HUES48 (cell line): ENCODE results near the gene GPR82.

Experiments
- H3K27ac ChIP-seq: one replicate; pipeline ENCODE4 v1.7.0; 2013; ENCODE audit warnings: low read depth, low read length, inconsistent platforms
- H3K27me3 ChIP-seq: 2 replicates; pipeline ENCODE4 v1.6.1; 2013; ENCODE audit warnings: mild to moderate bottlenecking, low read length; ENCODE audit not compliant: control insufficient read depth, insufficient read depth
- H3K36me3 ChIP-seq: 2 replicates; pipeline ENCODE4 v1.6.1; 2013; ENCODE audit warnings: low read length; ENCODE audit not compliant: control insufficient read depth, insufficient read depth
- H3K4me1 ChIP-seq: 2 replicates; pipeline ENCODE4 v1.6.1; 2013; ENCODE audit warnings: mild to moderate bottlenecking, low read length; ENCODE audit not compliant: control insufficient read depth, insufficient read depth
- H3K4me3 ChIP-seq: 2 replicates; pipeline ENCODE4 v1.5.1; 2013; ENCODE audit warnings: mild to moderate bottlenecking, low read depth, low read length
- H3K9ac ChIP-seq: 2 replicates; pipeline ENCODE4 v1.6.1; 2013; ENCODE audit warnings: mild to moderate bottlenecking, low read depth, low read length, moderate library complexity
- H3K9me3 ChIP-seq: 2 replicates; pipeline ENCODE4 v1.6.1; 2013; ENCODE audit warnings: low read length; ENCODE audit not compliant: control insufficient read depth, insufficient read depth

Gene GPR82

GRCh38 chrX:41739871-41740270 lies 15.9 kb downstream of the GPR82 start:
- Histone ChIP-seq H3K4me1 (peaks cover 32% of the 10 kb centered on the region), H3K27ac (no peak overlapping the region), H3K27me3 (no peaks in the 10 kb centered on the region), H3K4me3 (no peak overlapping the region; the same call in 1 of the 2 replicates), H3K36me3 (peaks cover 10% of the 10 kb centered on the region; the same call in 1 of the 2 replicates), H3K9ac (peak overlapping the region; percentile 43; the same call in 1 of the 2 replicates), H3K9me3 (no peaks in the 10 kb centered on the region)

DNA sequence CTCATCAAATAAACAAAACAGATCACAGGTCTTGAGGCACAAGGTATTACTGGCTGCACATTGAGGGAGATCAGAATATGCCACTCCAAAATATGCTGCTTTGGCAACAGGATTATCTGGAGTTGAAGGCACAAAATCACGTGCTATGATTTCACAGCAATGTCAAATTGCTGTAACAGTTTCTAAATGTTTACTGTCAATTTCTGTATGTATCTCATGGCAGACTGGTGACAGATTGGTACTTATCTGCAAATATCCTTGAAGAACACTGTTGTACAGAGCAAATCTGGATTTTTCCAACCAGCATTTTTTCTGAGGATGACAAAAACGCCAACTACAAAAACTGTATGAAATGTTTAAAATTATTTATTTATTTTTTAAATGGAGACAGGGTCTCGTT lies 26.7 kb downstream of the GPR82 start:
- Histone ChIP-seq H3K27me3 (no peaks in the 10 kb centered on the region), H3K9me3 (no peaks in the 10 kb centered on the region), H3K27ac (no peak overlapping the region), H3K4me1 (no peaks in the 10 kb centered on the region), H3K9ac (no peak overlapping the region), H3K36me3 (no peaks in the 10 kb centered on the region), H3K4me3 (no peak overlapping the region)

GRCh38 chrX:41758401-41758800 lies 34.4 kb downstream of the GPR82 start:
- Histone ChIP-seq H3K9ac (no peak overlapping the region), H3K36me3 (no peaks in the 10 kb centered on the region), H3K27ac (no peak overlapping the region), H3K4me1 (peaks cover 13% of the 10 kb centered on the region), H3K9me3 (no peaks in the 10 kb centered on the region), H3K27me3 (no peaks in the 10 kb centered on the region), H3K4me3 (no peak overlapping the region)

GRCh38 chrX:41759817-41760216 lies 35.8 kb downstream of the GPR82 start:
- no peak overlapping the region for H3K9ac ChIP-seq
- no peaks in the 10 kb centered on the region for H3K27me3 ChIP-seq
- H3K9me3 ChIP-seq: no peaks in the 10 kb centered on the region
- no peak overlapping the region for H3K4me3 ChIP-seq
- no peak overlapping the region for H3K27ac ChIP-seq
- no peaks in the 10 kb centered on the region for H3K36me3 ChIP-seq
- peaks cover 13% of the 10 kb centered on the region for H3K4me1 ChIP-seq

GRCh38 chrX:41761169-41761568 lies 37.2 kb downstream of the GPR82 start:
- Histone ChIP-seq H3K27me3 (no peaks in the 10 kb centered on the region), H3K27ac (no peak overlapping the region)

DNA sequence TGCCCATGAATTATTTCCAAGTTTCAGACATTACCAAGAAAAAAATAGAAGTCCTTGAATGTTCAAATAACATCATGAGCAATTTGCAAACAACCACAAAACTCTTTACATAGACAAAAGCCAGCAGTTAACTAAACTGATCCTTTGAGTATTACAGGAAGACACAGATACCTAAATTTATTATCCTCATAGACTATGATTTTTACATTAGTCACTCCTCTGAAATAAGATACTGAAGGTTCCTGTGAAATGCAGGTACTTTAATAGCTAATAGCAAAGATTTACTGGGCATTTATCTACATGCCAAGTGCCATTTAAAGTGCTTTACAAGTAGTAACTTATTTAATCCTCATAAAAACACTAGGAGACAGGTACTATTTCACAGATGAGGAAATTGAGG lies 37.7 kb downstream of the GPR82 start:
- Histone ChIP-seq H3K9ac (no peak overlapping the region), H3K27me3 (no peaks in the 10 kb centered on the region), H3K4me3 (no peak overlapping the region), H3K27ac (no peak overlapping the region), H3K4me1 (peaks cover 13% of the 10 kb centered on the region), H3K36me3 (no peaks in the 10 kb centered on the region), H3K9me3 (no peaks in the 10 kb centered on the region)

More at GRCh38 chrX:41761169-41761568, 37.2 kb downstream of the GPR82 start:
- Histone ChIP-seq H3K9ac (no peak overlapping the region), H3K36me3 (no peaks in the 10 kb centered on the region), H3K9me3 (no peaks in the 10 kb centered on the region), H3K4me3 (no peak overlapping the region), H3K4me1 (peaks cover 13% of the 10 kb centered on the region)

DNA sequence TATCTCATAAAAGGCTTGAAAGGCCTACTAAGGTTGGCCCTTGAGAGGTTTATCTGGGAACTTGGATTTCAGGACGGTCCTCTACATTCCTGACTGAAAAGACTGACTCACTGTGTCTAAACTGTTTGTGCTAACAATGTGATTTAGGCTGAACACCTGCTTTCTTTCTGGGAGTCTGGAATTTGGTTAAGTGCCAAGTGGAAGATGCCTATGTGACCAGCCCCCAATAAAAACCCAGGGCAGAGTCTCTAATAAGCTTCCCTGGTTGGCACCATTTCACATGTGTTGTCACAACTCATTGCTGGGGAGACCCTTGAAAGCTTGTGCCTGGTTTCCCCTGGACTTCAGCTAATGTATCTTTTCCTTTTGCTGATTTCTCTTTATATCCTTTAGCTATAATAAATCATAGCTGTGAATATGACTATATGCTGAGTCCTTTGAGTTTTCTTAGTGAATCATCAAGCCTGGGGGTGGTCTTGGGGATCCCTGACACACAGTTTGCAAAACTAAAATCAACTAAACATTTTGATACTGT lies 55.1 kb downstream of the GPR82 start:
- H3K36me3 ChIP-seq: no peaks in the 10 kb centered on the region
- no peaks in the 10 kb centered on the region for H3K4me1 ChIP-seq
- H3K9ac ChIP-seq: no peak overlapping the region
- no peak overlapping the region for H3K27ac ChIP-seq
- no peaks in the 10 kb centered on the region for H3K9me3 ChIP-seq
- H3K27me3 ChIP-seq: no peaks in the 10 kb centered on the region
- no peak overlapping the region for H3K4me3 ChIP-seq
